T47D (cell line): ENCODE data around the gene ULBP2.
"Not testable (repeated sequence)": the region's sequence is repeated elsewhere in the genome, so short reads cannot be mapped to it uniquely, and the experiment has no call there.

Experiments used
- DNase-seq, 2 experiments: peaks; one replicate each; pipeline versions ENCODE4 v3.0.0 to v3.0.0-alpha.2; 2011 to 2012; ENCODE audit warnings: low read depth in 1 of 2, low spot score in 1 of 2
- JUND ChIP-seq: IDR thresholded peaks from 2 replicates; pipeline ENCODE4 v1.6.1; 2012; ENCODE audit warnings: low read depth
- in situ Hi-C: cut with HindIII; loops from 2 replicates; pipeline ENCODE4 v1.10.0; 2016; ENCODE audit warnings: low sequenced_read_pairs, low pct_unique_long_range_greater_than_20kb

Gene ULBP2

GRCh38 chr6:149913540-149914240 is 28.1 kb upstream of the ULBP2 start:
- DNase-seq: no peak
- TF ChIP-seq JUND: no peak
- in situ Hi-C loops: no loop called here

DNA sequence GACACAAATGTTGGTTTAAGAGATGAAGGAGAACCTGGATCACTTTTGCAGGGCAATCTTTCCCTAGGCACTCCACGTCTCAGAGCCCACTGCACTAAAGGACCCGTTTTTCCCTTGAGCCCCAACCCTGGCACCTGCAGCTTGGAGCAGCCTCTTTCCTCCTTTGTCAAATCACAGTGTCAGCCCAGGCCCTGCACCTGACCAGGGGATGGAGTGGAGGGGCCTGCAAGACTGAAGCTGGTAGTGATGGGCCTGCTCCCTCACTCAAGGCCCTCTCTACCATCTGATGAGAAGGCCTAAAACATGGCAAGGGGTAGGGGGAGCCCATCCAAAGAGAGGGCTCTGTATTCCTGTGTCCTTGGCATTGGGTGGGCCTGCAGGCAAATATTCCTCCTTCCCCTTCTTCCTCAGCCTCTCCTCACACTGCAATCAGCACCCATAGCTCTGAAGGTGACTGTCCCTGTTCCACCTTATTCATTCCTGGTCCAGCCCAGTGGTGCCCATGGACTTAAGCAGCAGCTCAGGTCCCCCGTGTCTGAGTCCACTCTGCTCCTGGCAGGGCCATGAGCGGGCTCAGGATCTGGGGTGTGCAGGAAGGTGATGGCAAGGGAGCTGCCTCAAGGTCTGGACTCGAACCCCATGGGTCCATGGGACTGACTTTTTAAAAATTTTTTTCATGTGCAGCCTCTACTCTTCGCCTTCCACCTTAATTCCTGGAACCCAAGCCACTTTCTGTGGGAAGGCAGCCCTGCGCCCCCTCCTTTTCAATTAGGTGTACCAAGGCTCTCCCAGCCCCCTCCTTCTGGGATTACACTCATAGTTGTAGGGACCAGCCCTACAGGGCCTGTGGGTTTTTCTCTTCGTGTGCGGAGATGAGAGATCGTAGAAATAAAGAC is 25.6 kb upstream of the ULBP2 start:
- in situ Hi-C loops: no loop called here
- DNase-seq: no peak
- no peak for TF ChIP-seq JUND

GRCh38 chr6:149917679-149918078 is 24.1 kb upstream of the ULBP2 start:
- in situ Hi-C loops: no loop called here
- DNase-seq: no peak
- TF ChIP-seq JUND: no peak

DNA sequence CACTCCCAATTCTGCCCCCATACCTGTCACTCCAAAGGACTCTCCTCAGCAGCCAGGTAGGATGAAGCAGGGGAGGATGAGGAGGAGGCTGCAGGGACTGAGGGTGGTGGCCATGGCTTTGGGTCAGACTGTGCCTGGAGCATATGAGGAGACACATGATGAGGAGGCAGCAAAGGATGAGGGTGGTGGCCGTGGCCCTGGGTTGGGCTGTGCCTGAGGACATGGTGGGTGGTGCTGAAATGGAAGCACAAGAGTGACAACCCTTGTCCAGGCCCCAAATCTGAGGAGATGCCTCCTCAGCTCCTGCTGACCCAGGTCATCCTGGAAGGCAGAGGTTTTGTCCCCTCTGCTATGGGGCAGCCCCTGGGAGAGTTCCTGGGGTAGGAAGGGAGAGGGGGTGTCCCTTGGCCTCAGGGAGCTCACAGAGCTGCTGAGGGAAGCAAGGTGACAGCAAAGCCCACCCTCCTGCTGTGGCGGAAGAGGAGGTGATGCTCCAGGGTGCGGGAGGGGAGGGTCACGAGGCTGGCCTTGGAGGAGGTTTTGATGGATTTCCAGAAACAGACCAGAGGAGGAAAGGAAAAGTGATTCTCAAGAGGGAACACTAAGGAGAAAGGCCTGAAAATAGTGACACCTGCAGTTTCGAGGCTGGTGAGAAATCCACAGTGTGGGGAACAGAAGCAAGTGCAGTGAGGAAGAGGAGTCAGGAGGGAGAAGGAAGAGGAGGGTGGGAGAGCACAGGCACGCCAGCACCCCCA is 23.5 kb upstream of the ULBP2 start:
- TF ChIP-seq JUND: no peak
- DNase-seq: no peak
- in situ Hi-C loops: no loop called here

GRCh38 chr6:149919126-149919833 is 22.5 kb upstream of the ULBP2 start:
- DNase-seq, in situ Hi-C loops: not testable (repeated sequence)

DNA sequence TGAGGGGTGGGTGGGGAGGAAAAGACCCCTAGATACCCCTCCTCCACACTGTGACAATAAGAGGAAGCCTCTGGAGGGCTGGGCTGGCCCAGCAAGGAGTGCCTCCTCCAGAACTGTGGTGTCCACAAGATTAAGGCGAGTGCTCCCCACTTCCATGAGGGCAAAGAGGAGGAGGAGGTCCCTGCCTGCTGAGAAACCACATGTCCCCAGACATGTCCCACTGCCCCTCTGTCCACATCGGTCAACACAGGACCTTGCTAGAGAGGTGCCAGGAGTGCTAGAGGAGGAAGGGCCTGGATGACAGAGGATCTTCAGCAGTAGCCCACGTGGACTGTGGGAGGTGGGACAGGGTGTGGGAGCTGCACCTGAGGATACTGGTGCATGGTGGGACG is 22.0 kb upstream of the ULBP2 start:
- no peak for TF ChIP-seq JUND
- DNase-seq: no peak
- in situ Hi-C loops: no loop called here

DNA sequence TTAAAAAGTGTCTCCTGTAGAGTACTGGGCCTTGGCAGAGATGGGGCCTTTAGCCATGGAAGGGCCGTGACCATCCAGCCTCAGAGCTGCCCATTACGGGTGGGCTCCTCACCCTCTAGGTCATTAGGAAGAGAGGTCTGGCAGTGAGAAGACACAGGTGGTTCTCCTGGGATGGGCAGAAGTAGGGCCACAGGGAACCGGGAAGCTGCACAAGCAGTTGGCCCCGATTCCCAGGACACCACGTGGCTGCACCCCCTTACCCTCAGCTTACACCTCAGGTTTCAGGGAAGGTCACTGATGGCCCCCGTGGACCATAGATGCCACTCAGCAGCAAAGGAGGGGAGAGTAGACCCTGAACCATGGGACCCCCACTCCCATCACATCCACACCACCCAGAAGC is 20.5 kb upstream of the ULBP2 start:
- DNase-seq: no peak
- in situ Hi-C loops: no loop called here
- no peak for TF ChIP-seq JUND

GRCh38 chr6:149922091-149922490 is 19.7 kb upstream of the ULBP2 start:
- DNase-seq, in situ Hi-C loops: not testable (repeated sequence)

DNA sequence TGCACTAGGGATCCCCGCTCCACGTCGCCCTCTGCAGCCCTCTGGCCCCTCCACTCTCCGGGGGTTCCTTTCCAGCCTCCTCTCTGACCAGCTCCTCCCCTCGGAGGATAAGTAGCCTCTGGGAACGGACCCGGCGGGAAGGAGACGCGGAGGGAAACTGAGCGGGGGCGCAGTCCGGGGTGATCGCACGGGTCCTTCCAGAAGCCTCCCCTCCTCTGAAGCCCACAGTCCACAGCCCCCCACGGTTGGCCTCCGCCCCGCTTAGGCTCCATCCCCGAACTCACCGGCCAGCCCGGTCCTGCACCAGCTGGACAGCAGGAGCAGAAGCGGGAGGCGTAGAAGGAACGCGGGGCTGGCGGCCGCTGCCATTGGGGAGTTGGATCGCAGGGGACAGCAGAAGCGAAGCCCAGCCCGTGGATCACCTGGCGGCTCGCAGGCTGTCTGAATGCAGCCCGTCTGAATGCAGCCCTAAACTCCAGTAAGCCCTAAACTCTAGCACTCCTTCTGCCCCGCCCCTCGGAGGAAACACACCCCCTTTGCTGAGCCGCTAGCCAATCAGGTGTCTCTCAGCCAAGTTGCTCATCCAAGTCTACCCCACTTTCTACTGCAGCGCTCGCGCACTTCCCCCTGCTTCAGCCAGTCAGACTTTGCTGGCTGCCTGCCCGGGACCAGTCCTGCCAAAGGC is 19.0 kb upstream of the ULBP2 start, which contains the start of gene RAET1G:
Gene RAET1G, minus strand, starts transcription at position 480 of the 685 bp plus-strand sequence. Its CDS starts 111 bp downstream, at position 369.
- peak; percentile 83 to 90 for DNase-seq
- no peak for TF ChIP-seq JUND
- in situ Hi-C loops: no loop called here

GRCh38 chr6:149923327-149923986 is 18.4 kb upstream of the ULBP2 start:
- in situ Hi-C loops: no loop called here
- TF ChIP-seq JUND: no peak
- DNase-seq: no peak

- no peak for DNase-seq
- no peak for TF ChIP-seq JUND
- in situ Hi-C loops: no loop called here
Observed at GRCh38 chr6:149924206-149924932, 17.4 kb upstream of the ULBP2 start.
